HepG2 (cell line): Measurements from ENCODE around the gene AHR. TPM values are rescaled to one million over a fixed set of nuclear protein-coding genes. Genes with fewer than 3 reads are reported as not detected.

Source experiments
- FOSL1 ChIP-seq: sonication (generic); formaldehyde crosslinking; IDR thresholded peaks from 2 replicates; pipeline ENCODE4 v1.9.0; 2021; ENCODE audit warnings: missing genetic modification reagents, borderline replicate concordance
- NFYC ChIP-seq: IDR thresholded peaks from 2 replicates; pipeline ENCODE4 v1.6.1; 2016; ENCODE audit warnings: missing genetic modification reagents, missing compliant biosample characterization
- YEATS2 ChIP-seq: sonication (generic); formaldehyde crosslinking; IDR thresholded peaks from 2 replicates; pipeline ENCODE4 v1.4.0; 2020; ENCODE audit warnings: missing genetic modification reagents, borderline replicate concordance
- ZNF431 ChIP-seq: sonication (generic); formaldehyde crosslinking; IDR thresholded peaks from 2 replicates; pipeline ENCODE4 v1.9.0; 2022; ENCODE audit warnings: missing genetic modification reagents, low read depth, mild to moderate bottlenecking, borderline replicate concordance
- ZNF883 ChIP-seq: sonication (generic); formaldehyde crosslinking; IDR thresholded peaks from 2 replicates; pipeline ENCODE4 v1.5.1; 2020; ENCODE audit warnings: mild to moderate bottlenecking, missing genetic modification reagents; ENCODE audit errors: not compliant biosample characterization
- polyA plus RNA-seq, 8 experiments: library from polyadenylated mRNA; depleted of rRNA in 3 of 8; stranded (reverse) in 7 of 8; unstranded in 1 of 8; fragments of >200 nt; fragmentation: Illumina TruSeq in 4 of 8; extraction: Trizol in 4 of 8; gene quantifications; 2 replicates each; pipeline versions ENCODE4 v1.2.1 to v1.2.3, GENCODE V29; 2011 to 2016; ENCODE audit warnings: low read depth in 4 of 8, missing spikeins in 1 of 8, mixed read lengths in 1 of 8; ENCODE audit not compliant: insufficient read depth in 1 of 8
- total RNA-seq, 5 experiments: library from RNA; depleted of rRNA; stranded (reverse); fragments of >200 nt; fragmentation: Illumina TruSeq; extraction: Trizol; gene quantifications; 2 replicates each; pipeline ENCODE4 v1.2.3, GENCODE V29; 2016; ENCODE audit warnings: low read depth in 1 of 5
- TF ChIP-seq, protein P1 (sequence below): sonication (generic); formaldehyde crosslinking; IDR thresholded peaks from 2 replicates; pipeline ENCODE4 v1.9.0; 2022; ENCODE audit warnings: low read depth, missing genetic modification reagents
- TF ChIP-seq, protein P2 (sequence below): IDR thresholded peaks from 2 replicates; pipeline ENCODE4 v1.6.1; 2016; ENCODE audit warnings: missing genetic modification reagents, missing compliant biosample characterization
- TF ChIP-seq, protein P3 (sequence below): sonication (generic); formaldehyde crosslinking; IDR thresholded peaks from 2 replicates; pipeline ENCODE4 v1.4.0; 2020; ENCODE audit warnings: missing genetic modification reagents
- TF ChIP-seq, protein P4 (sequence below): sonication (generic); formaldehyde crosslinking; IDR thresholded peaks from 2 replicates; pipeline ENCODE4 v1.4.0; 2020; ENCODE audit warnings: missing genetic modification reagents
- TF ChIP-seq, protein P5 (sequence below): sonication (generic); formaldehyde crosslinking; IDR thresholded peaks from 2 replicates; pipeline ENCODE4 v1.8.0; 2022; ENCODE audit warnings: missing genetic modification reagents, mild to moderate bottlenecking, moderate library complexity, borderline replicate concordance

The AHR gene
- total and polyA plus RNA-seq, 2 of the 13 experiments (the other 11 are each of a cell fraction or from before 2014, with no cell fraction given): 9.0 to 31.3 TPM

DNA sequence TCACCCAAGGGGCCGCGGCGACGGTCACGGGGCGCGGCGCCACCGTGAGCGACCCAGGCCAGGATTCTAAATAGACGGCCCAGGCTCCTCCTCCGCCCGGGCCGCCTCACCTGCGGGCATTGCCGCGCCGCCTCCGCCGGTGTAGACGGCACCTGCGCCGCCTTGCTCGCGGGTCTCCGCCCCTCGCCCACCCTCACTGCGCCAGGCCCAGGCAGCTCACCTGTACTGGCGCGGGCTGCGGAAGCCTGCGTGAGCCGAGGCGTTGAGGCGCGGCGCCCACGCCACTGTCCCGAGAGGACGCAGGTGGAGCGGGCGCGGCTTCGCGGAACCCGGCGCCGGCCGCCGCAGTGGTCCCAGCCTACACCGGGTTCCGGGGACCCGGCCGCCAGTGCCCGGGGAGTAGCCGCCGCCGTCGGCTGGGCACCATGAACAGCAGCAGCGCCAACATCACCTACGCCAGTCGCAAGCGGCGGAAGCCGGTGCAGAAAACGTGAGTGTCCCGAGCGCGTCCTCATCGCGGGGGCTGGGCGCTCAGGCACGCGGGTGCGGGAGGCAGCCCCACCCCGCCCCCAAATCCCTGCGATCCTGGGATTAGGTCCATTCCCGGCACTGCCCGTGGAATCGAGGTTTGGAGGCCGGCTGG lies 509 bp downstream of the AHR start (continued):
- TF ChIP-seq, protein P1, sequence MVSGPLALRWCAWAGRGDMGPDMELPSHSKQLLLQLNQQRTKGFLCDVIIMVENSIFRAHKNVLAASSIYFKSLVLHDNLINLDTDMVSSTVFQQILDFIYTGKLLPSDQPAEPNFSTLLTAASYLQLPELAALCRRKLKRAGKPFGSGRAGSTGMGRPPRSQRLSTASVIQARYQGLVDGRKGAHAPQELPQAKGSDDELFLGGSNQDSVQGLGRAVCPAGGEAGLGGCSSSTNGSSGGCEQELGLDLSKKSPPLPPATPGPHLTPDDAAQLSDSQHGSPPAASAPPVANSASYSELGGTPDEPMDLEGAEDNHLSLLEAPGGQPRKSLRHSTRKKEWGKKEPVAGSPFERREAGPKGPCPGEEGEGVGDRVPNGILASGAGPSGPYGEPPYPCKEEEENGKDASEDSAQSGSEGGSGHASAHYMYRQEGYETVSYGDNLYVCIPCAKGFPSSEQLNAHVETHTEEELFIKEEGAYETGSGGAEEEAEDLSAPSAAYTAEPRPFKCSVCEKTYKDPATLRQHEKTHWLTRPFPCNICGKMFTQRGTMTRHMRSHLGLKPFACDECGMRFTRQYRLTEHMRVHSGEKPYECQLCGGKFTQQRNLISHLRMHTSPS: no peak
- no peak for TF ChIP-seq NFYC
- TF ChIP-seq, protein P2, sequence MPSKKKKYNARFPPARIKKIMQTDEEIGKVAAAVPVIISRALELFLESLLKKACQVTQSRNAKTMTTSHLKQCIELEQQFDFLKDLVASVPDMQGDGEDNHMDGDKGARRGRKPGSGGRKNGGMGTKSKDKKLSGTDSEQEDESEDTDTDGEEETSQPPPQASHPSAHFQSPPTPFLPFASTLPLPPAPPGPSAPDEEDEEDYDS: no peak
- TF ChIP-seq, protein P3, sequence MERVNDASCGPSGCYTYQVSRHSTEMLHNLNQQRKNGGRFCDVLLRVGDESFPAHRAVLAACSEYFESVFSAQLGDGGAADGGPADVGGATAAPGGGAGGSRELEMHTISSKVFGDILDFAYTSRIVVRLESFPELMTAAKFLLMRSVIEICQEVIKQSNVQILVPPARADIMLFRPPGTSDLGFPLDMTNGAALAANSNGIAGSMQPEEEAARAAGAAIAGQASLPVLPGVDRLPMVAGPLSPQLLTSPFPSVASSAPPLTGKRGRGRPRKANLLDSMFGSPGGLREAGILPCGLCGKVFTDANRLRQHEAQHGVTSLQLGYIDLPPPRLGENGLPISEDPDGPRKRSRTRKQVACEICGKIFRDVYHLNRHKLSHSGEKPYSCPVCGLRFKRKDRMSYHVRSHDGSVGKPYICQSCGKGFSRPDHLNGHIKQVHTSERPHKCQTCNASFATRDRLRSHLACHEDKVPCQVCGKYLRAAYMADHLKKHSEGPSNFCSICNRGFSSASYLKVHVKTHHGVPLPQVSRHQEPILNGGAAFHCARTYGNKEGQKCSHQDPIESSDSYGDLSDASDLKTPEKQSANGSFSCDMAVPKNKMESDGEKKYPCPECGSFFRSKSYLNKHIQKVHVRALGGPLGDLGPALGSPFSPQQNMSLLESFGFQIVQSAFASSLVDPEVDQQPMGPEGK: 0 out of 2 replicates have a peak, but pooled peaks have one; percentile 40
- TF ChIP-seq, protein P4, sequence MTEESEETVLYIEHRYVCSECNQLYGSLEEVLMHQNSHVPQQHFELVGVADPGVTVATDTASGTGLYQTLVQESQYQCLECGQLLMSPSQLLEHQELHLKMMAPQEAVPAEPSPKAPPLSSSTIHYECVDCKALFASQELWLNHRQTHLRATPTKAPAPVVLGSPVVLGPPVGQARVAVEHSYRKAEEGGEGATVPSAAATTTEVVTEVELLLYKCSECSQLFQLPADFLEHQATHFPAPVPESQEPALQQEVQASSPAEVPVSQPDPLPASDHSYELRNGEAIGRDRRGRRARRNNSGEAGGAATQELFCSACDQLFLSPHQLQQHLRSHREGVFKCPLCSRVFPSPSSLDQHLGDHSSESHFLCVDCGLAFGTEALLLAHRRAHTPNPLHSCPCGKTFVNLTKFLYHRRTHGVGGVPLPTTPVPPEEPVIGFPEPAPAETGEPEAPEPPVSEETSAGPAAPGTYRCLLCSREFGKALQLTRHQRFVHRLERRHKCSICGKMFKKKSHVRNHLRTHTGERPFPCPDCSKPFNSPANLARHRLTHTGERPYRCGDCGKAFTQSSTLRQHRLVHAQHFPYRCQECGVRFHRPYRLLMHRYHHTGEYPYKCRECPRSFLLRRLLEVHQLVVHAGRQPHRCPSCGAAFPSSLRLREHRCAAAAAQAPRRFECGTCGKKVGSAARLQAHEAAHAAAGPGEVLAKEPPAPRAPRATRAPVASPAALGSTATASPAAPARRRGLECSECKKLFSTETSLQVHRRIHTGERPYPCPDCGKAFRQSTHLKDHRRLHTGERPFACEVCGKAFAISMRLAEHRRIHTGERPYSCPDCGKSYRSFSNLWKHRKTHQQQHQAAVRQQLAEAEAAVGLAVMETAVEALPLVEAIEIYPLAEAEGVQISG (CRISPR knock-in tag): peak; percentile 55; the same call in 1 of the 2 replicates
- no peak for TF ChIP-seq ZNF431 (CRISPR knock-in tag)
- no peak for TF ChIP-seq ZNF883 (CRISPR knock-in tag)
- TF ChIP-seq FOSL1 (CRISPR knock-in tag): no peak
- TF ChIP-seq YEATS2 (CRISPR knock-in tag): no peak
- TF ChIP-seq, protein P5, sequence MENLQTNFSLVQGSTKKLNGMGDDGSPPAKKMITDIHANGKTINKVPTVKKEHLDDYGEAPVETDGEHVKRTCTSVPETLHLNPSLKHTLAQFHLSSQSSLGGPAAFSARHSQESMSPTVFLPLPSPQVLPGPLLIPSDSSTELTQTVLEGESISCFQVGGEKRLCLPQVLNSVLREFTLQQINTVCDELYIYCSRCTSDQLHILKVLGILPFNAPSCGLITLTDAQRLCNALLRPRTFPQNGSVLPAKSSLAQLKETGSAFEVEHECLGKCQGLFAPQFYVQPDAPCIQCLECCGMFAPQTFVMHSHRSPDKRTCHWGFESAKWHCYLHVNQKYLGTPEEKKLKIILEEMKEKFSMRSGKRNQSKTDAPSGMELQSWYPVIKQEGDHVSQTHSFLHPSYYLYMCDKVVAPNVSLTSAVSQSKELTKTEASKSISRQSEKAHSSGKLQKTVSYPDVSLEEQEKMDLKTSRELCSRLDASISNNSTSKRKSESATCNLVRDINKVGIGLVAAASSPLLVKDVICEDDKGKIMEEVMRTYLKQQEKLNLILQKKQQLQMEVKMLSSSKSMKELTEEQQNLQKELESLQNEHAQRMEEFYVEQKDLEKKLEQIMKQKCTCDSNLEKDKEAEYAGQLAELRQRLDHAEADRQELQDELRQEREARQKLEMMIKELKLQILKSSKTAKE: no peak
